SK-N-SH treated with all-trans-retinoic acid at 6 μM for 48 hours (cell line): ENCODE data around the gene UBAP1L.

ENCODE experiments used
- CSDC2 ChIP-seq: fragments of 250-450 bp; sonication (Bioruptor Pico); IDR thresholded peaks from 2 replicates; pipeline ENCODE4 v1.5.0; 2020; ENCODE audit warnings: mild to moderate bottlenecking, moderate library complexity
- ESRRG ChIP-seq: fragments of 250-450 bp; sonication (Bioruptor Pico); IDR thresholded peaks from 2 replicates; pipeline ENCODE4 v1.6.1; 2021; ENCODE audit warnings: mild to moderate bottlenecking
- OSR1 ChIP-seq: fragments of 250-450 bp; sonication (Bioruptor Pico); IDR thresholded peaks from 2 replicates; pipeline ENCODE4 v1.8.0; 2022; ENCODE audit warnings: moderate library complexity, mild to moderate bottlenecking, inconsistent platforms
- SNAI2 ChIP-seq: fragments of 250-450 bp; sonication (Bioruptor Pico); IDR thresholded peaks from 2 replicates; pipeline ENCODE4 v1.5.0; 2020; ENCODE audit warnings: mild to moderate bottlenecking, moderate library complexity
- ZFP3 ChIP-seq: fragments of 250-450 bp; sonication (Bioruptor Pico); IDR thresholded peaks from 2 replicates; pipeline ENCODE4 v1.5.0; 2020; ENCODE audit warnings: mild to moderate bottlenecking, moderate library complexity
- ZNF70 ChIP-seq: fragments of 450-650 bp; formaldehyde crosslinking; IDR thresholded peaks from 2 replicates; pipeline ENCODE4 v1.5.0; 2020; ENCODE audit warnings: mild to moderate bottlenecking, moderate library complexity
- TF ChIP-seq, protein P1 (sequence below): fragments of 250-450 bp; sonication (Bioruptor Pico); IDR thresholded peaks from 2 replicates; pipeline ENCODE4 v1.8.0; 2020; ENCODE audit warnings: mild to moderate bottlenecking, moderate library complexity, borderline replicate concordance

DNA sequence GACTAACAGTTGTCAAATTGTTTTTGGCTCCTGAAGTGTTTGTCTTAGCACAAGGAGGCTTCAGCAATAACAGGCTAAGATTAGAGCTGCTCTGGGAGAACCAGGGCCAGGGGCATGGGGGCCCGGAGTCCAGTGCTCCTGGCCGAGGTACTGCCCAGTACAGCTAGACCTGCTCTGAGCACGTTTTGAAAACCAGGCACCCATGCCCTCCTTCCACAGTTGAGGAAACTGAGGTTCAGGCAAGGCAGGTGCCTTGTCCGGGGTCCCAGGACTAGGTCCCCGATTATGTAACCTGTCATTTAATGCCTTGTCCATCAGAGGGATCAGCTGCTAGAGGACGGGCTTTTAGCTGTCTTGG lies 19.3 kb downstream of the UBAP1L start:
- TF ChIP-seq ZFP3 (no peak), ESRRG (CRISPR knock-in tag) (no peak), CSDC2 (CRISPR knock-in tag) (no peak), SNAI2 (CRISPR knock-in tag) (no peak), ZNF70 (no peak), OSR1 (CRISPR knock-in tag) (no peak)
- TF ChIP-seq, protein P1, sequence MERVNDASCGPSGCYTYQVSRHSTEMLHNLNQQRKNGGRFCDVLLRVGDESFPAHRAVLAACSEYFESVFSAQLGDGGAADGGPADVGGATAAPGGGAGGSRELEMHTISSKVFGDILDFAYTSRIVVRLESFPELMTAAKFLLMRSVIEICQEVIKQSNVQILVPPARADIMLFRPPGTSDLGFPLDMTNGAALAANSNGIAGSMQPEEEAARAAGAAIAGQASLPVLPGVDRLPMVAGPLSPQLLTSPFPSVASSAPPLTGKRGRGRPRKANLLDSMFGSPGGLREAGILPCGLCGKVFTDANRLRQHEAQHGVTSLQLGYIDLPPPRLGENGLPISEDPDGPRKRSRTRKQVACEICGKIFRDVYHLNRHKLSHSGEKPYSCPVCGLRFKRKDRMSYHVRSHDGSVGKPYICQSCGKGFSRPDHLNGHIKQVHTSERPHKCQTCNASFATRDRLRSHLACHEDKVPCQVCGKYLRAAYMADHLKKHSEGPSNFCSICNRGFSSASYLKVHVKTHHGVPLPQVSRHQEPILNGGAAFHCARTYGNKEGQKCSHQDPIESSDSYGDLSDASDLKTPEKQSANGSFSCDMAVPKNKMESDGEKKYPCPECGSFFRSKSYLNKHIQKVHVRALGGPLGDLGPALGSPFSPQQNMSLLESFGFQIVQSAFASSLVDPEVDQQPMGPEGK (CRISPR knock-in tag): no peak
